HG03175 (cell line): Measurements from ENCODE around the gene KIRREL3.

Experiments
- ATAC-seq: cut with Tn5 transposase; IDR thresholded peaks from one replicate; pipeline ENCODE4 v1.9.1; 2021; ENCODE audit warnings: mild to moderate bottlenecking, moderate library complexity; ENCODE audit not compliant: unreplicated experiment

The KIRREL3 gene

DNA sequence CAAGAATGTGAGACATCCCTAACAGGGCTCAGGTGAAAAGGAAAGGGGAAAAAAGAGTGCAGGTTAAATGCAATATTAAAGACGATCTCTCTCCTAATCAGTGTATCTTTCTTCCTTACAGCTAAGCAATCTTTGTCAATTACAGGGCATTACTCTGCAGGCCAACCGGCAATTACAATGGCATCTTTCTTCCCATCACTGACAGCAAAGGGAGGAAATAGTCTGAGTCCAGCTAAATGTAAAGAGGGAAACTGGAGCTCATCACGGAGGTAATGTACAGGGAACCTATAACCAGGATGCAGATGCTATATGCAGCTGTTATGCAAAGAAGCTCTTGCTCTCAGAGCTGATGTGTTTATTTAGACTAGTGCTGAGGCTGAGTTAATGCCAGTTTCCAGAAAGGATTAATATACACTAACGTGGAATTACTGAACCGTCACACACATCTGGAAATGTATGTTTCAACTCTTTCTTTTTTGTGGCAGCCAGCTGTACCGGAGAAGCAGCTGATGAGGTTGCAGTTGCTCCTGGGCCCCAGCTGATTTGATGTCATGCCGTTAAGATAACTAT lies 121.6 kb downstream of the KIRREL3 start:
- no peak for ATAC-seq

DNA sequence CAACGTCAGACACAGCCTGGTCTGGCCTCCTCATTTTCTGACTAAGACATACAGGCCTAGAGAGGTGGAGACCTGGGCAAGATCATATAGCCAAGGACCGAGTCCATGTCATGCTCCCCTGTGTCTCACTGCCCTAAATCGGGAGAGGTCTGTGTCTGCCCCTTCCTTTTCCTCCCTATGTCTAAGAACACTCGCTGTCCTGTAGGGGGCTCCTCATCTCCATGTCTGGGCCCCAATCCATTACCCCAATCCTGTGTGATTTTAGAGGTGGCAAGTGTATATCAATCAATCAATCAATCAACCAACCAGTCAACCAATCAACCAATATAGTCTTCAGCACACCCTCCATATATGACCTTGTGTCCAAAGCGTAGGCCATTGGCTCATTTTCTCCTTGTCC lies 125.7 kb downstream of the KIRREL3 start:
- ATAC-seq = no peak

- ATAC-seq = no peak
Observed at GRCh38 chr11:126874276-126874675, 126.3 kb downstream of the KIRREL3 start.

DNA sequence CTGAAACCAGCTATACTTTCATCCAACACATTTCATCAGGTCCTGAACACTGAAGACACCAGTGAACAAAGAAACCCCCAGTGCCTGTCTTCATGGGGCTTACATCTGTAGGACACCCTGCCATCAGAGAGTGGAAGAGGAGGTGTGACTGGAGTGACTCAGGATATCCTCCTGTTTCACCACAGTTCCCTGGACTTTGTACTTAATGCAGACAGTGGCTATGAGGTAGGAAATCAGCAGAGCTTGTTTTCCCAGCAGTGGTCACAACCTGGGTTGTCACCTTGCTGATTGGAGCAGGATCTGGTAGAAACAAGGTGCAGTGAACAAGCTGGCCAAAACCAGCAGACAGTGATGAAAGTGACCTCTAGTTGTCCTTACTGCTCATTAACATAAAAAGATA lies 128.8 kb downstream of the KIRREL3 start:
- ATAC-seq = no peak

- ATAC-seq = no peak
Observed at GRCh38 chr11:126870021-126870420, 130.5 kb downstream of the KIRREL3 start.

GRCh38 chr11:126868741-126869140 lies 131.8 kb downstream of the KIRREL3 start:
- no peak for ATAC-seq

GRCh38 chr11:126864934-126865333 lies 135.6 kb downstream of the KIRREL3 start:
- no peak for ATAC-seq

GRCh38 chr11:126863294-126863997 lies 137.1 kb downstream of the KIRREL3 start:
- ATAC-seq = no peak

DNA sequence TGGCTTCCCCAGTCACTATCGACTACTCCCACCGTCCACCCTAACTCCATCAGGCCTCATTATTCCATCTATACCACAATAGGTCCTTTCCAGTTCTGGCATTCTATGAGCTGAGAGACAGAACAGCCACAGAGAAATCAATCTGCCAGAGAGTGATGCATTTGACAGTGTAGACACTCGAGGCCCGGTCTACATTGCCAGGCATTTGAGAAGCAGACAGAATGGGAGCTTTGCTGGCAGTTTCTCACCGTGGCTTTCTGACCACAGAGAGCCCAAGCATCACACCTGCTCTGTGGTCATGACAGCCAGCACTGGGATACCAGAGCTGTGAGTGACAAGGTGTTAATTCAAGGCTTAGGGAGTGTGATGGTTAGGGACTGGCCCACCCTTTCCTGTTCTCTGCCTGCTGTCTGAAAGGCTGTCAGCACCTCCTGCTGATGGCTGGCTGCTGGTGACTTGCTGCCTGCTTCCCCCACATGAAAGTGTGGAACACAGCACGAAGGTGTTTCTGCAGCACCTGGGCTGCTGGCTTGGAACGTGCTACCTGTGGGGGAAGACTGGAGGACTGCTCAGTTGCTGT lies 137.8 kb downstream of the KIRREL3 start:
- ATAC-seq = peak; percentile 68

DNA sequence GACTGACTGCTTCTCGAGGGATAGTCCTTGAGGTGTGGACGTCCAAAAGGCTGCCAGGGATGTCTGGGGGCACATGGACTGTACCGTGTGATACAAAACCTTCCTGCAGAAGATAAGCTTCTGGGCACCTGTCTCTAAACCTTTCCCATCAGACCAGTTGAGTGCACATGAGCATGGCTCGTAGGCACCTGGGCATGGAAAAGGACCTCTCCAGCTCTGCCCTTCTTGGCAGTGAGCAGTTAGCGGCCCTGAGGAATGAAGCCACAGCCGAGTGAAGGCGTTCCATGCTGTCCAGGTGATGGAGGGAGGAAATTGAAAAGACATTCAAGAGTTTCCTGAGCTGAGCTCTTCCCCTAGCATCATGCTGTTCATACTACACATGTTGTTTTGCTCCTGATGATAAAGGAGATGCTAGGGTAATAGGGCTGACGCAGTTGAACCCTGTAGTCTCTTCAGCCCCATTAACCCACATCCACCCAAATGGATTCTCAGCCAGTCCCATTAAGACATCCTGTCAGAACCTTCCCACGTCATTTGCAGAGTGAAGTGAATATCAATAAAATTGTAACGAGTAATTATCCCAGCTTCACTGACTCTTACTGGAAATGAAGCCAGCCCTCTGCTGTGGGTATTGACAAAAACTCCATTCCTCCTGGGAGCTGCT lies 138.6 kb downstream of the KIRREL3 start:
- no peak for ATAC-seq

GRCh38 chr11:126857860-126858808 lies 142.4 kb downstream of the KIRREL3 start:
- ATAC-seq = no peak

DNA sequence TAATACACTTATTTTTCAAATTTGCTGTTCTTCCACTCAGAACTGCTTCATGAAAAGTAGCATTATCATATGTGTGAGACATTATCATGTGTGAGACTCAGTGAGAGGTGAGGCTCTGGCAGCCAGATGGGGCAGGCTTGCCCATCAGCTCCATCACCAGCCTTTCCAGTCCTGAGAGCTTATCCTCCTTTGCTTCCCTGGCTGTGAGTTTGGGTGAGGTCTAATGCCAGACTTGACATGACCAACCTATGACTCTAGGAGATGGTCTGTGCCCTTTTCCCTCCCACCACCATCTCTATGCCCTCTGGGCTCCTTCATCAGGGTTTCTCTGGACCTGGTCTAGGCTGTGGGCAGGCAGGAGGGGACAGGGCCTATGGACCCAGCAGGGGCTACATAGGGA lies 145.0 kb downstream of the KIRREL3 start:
- ATAC-seq = no peak

GRCh38 chr11:126853732-126854131 lies 146.8 kb downstream of the KIRREL3 start:
- ATAC-seq = peak; percentile 79

DNA sequence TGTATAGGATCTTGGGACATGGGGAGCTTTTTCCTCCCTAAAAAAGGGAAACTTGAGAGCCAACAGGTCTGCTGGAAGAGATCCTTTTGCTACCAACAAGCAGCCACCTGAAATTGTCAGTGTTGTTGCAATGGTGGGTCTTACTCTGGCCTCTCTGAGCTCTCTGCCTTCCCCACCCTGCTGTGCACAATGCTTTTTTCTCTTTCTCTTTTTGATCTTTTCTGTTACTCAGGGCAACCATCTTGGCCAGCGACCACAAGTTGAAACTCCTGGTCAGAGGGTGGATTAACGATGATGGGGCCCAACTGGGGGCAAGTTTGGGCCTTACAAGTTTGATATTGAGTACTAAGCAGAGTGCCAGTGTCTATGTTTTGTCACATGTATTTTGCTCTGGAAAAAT lies 155.8 kb downstream of the KIRREL3 start:
- ATAC-seq = no peak

GRCh38 chr11:126843096-126843495 lies 157.5 kb downstream of the KIRREL3 start:
- no peak for ATAC-seq

- no peak for ATAC-seq
Observed at GRCh38 chr11:126841999-126842398, 158.6 kb downstream of the KIRREL3 start.

- ATAC-seq = no peak
Observed at GRCh38 chr11:126840975-126841374, 159.6 kb downstream of the KIRREL3 start.

DNA sequence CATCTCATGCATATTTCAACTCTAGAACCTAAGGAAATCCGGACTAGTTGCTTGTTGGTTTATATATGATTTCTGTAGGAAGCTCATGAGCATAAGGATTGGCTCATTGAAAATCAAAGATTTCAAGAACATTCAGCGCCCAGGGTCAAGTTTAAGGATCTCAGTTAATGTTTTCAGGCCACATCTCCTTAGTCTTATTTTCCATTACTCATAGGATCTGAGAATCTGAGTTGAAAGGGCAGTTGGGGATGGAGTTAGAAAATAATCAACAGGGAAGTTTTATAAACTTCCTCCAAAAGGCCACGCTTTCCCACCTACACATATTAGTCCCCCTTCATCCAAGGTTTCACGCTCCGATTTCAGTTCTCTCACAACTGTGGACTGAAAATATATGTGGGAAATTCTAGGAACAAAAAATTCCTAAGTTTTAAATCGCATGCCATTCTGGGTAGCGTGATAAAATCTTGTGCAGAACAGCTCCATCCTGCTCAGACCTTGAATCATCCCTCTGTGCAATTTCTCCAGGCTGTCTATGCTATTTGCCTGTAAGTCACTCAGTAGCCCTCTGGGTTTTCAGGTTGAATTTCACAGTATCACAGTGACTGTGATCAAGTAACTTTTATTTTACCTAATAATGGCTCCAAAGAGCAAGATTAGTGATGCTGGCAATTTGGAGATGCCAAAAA lies 160.2 kb downstream of the KIRREL3 start:
- no peak for ATAC-seq

- no peak for ATAC-seq
Observed at GRCh38 chr11:126839496-126839895, 161.1 kb downstream of the KIRREL3 start.

DNA sequence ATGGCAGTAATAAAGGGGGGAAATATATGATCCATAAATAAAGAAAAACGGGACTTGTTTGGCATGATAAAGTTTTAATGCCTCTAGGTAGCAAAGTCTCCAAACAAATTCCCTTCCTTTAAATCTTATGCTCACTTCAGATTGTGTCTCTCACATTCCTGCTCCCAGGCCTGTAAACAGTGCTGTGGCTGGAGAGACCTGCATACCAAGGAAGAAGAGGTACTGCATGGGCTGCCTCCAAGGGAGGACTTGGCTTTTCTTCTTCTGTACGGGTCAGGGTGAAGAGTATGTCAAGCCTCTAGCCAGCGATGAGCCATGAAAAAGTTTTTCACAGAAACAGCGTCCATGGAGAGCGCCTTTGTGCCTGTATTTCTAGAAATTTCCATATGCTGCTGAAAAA lies 161.8 kb downstream of the KIRREL3 start:
- ATAC-seq = no peak
